ENCODE measurements around the gene WDR70.

Gene WDR70

GRCh38 chr5:37739817-37740261, 360.7 kb downstream of the WDR70 start:
- in situ Hi-C loops (cut with HindIII; ENCODE audit: low sequenced_read_pairs) = loop anchor here (5.0 kb wide), 1 partner anchor 87 kb away; no protein-coding TSS in a partner anchor

- in situ Hi-C loops (cut with HindIII; ENCODE audit: low sequenced_read_pairs) = no loop called here
Measured at GRCh38 chr5:37740331-37741066, 361.4 kb downstream of the WDR70 start.

DNA sequence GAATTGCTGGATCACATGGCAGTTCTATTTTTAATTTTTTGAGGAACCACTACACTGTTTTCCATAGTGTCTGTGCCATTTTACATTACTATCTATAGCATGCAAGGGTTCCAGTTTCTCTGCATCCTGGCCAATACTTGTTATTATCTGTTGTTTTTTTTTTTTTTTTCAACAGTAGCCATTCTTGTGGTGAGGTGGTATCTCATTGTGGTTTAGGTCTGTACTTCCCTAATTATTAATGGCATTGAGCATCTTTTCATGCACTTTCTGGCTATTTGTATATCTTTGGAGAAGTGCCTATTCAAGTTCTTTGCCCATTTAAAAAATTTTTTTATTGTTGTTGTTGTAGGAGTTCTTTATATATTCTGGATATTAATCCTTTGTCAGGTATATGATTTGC, 363.0 kb downstream of the WDR70 start:
- in situ Hi-C loops (cut with HindIII; ENCODE audit: low sequenced_read_pairs) = no loop called here

DNA sequence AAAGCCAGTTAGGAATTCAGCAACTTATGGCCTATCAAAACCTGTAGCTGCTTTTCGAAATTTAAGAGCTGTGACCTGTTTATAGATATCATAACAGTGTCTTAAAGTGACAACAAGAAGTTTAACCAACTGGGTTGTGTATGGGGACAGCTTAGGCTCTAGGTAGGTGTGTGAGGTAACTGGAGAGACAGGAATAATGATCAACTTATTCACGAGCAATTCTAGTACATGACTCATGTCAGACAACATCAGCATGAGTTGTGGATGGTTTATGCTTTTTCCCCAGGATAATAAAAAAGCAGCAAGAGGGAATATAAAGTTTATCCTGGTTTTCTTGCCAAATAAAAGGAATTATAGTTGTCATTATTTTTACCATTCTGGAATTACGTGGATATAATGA, 372.1 kb downstream of the WDR70 start:
- in situ Hi-C loops (cut with HindIII; ENCODE audit: low sequenced_read_pairs) = no loop called here

GRCh38 chr5:37754976-37755375, 375.9 kb downstream of the WDR70 start:
- in situ Hi-C loops (cut with HindIII; ENCODE audit: low sequenced_read_pairs) = no loop called here

- in situ Hi-C loops (cut with HindIII; ENCODE audit: low sequenced_read_pairs) = no loop called here
Measured at GRCh38 chr5:37755581-37755980, 376.5 kb downstream of the WDR70 start.

- in situ Hi-C loops (cut with HindIII; ENCODE audit: low sequenced_read_pairs) = no loop called here
Measured at GRCh38 chr5:37756248-37756647, 377.1 kb downstream of the WDR70 start.

- in situ Hi-C loops (cut with HindIII; ENCODE audit: low sequenced_read_pairs) = no loop called here
Measured at GRCh38 chr5:37757980-37758582, 379.0 kb downstream of the WDR70 start.

DNA sequence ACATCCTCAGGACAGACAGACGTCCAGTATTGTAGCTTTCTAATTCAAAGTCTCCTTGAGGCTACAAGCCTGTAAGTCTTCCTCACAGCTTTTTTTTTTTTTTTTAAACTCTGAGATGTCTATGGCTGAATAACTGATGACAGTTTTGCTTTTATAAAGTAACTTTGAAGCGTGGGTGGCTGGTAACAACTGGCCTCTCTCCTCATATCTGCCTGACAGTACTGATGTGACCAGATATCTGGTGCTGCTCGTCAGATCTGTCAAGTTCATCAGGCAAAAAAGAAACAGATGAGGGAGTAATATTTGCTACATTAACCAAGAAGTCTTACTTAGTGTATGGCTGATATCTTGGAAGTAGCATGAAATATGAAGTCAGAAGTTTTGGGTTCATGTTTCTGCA, 388.1 kb downstream of the WDR70 start:
- in situ Hi-C loops (cut with HindIII; ENCODE audit: low sequenced_read_pairs) = loop anchor here (5.0 kb wide), 1 partner anchor 45 kb away; no protein-coding TSS in a partner anchor

- in situ Hi-C loops (cut with HindIII; ENCODE audit: low sequenced_read_pairs) = loop anchor here (5.0 kb wide), 1 partner anchor 46 kb away; no protein-coding TSS in a partner anchor
Measured at GRCh38 chr5:37767961-37768360, 388.8 kb downstream of the WDR70 start.

- in situ Hi-C loops (cut with HindIII; ENCODE audit: low sequenced_read_pairs) = loop anchor here (5.0 kb wide), 1 partner anchor 46 kb away; no protein-coding TSS in a partner anchor
Measured at GRCh38 chr5:37768371-37768770, 389.3 kb downstream of the WDR70 start.

- in situ Hi-C loops (cut with HindIII; ENCODE audit: low sequenced_read_pairs) = loop anchor here (5.0 kb wide), 1 partner anchor 47 kb away; no protein-coding TSS in a partner anchor
Measured at GRCh38 chr5:37769108-37769507, 390.0 kb downstream of the WDR70 start.

- in situ Hi-C loops (cut with HindIII; ENCODE audit: low sequenced_read_pairs) = loop anchor here (5.0 kb wide), 1 partner anchor 48 kb away; no protein-coding TSS in a partner anchor
Measured at GRCh38 chr5:37769840-37770239, 390.7 kb downstream of the WDR70 start.

- in situ Hi-C loops (cut with HindIII; ENCODE audit: low sequenced_read_pairs) = no loop called here
Measured at GRCh38 chr5:37770786-37771185, 391.7 kb downstream of the WDR70 start.

GRCh38 chr5:37771203-37771611, 392.1 kb downstream of the WDR70 start:
- in situ Hi-C loops (cut with HindIII; ENCODE audit: low sequenced_read_pairs) = no loop called here

DNA sequence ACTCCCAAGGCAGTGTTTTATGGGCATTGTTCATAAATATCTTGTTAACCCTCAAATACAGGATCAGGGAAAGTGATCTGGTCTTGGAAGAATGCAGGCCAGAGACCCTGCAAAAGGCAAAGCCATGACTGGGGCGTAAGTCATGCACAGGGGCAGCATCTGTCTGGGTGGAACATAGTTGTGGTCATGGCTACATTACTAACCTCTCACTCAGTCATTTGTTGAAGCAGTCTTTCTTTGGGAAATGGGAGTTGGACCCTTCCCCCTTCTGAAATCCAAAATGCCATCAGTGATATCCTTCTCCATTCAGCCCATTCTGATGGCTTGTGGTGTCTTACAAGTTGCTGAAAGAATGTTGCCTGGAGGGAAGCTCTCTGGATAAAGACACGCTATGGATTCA, 392.6 kb downstream of the WDR70 start:
- in situ Hi-C loops (cut with HindIII; ENCODE audit: low sequenced_read_pairs) = no loop called here

- in situ Hi-C loops (cut with HindIII; ENCODE audit: low sequenced_read_pairs) = no loop called here
Measured at GRCh38 chr5:37772255-37772654, 393.1 kb downstream of the WDR70 start.

GRCh38 chr5:37773809-37774208, 394.7 kb downstream of the WDR70 start:
- in situ Hi-C loops (cut with HindIII; ENCODE audit: low sequenced_read_pairs) = no loop called here

DNA sequence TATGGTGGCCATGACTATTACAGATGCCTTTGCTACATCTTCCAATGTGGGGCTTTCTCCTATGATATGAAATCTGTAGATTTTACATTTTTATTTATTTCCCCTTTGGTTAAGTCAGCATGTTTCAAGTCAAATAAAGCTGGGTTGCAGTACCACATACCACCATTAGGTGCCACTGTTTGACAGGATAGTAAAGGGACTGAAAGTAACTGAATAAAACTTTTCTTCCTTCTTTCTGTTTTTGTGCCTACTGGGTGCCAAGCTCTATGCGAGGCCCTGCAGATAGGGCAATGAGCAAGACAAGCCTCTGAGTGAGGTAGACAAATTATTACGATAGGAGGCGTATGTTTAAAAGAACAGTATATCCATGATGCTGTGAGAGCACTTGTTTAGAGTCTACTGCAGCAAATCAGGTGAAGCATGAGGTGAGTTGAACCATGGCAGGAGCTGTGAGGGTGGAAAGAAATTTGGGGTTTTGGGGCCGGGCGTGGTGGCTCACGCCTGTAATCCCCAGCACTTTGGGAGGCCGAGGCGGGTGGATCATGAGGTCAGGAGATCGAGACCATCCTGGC, 395.9 kb downstream of the WDR70 start:
- in situ Hi-C loops (cut with HindIII; ENCODE audit: low sequenced_read_pairs) = no loop called here

GRCh38 chr5:37776826-37777225, 397.7 kb downstream of the WDR70 start:
- in situ Hi-C loops (cut with HindIII; ENCODE audit: low sequenced_read_pairs) = no loop called here

GRCh38 chr5:37777432-37778130, 398.5 kb downstream of the WDR70 start:
- in situ Hi-C loops (cut with HindIII; ENCODE audit: low sequenced_read_pairs) = no loop called here

All from endothelial cell of hepatic sinusoid (primary cell).